SJSA1 (cell line): ENCODE results near the gene AKR7A2. TPM values are rescaled to one million over a fixed set of nuclear protein-coding genes. Genes with fewer than 3 reads are reported as not detected.
"Not testable (repeated sequence)": the region's sequence is repeated elsewhere in the genome, so short reads cannot be mapped to it uniquely, and the experiment has no call there.

ENCODE experiments used
- DNase-seq, 2 experiments: peaks; one replicate each; pipeline ENCODE4 v3.0.0-alpha.2; 2015 to 2020; ENCODE audit warnings: low spot score in 2 of 2, low read depth in 1 of 2
- H3K27ac ChIP-seq: fragments of 250-450 bp; sonication (Bioruptor Pico); 2 replicates; pipeline ENCODE4 v1.5.1; 2020; ENCODE audit warnings: mild to moderate bottlenecking, moderate library complexity
- H3K27me3 ChIP-seq: fragments of 250-450 bp; sonication (Bioruptor Pico); replicated peaks from 2 replicates; pipeline ENCODE4 v1.5.1; 2020; ENCODE audit warnings: mild to moderate bottlenecking, moderate library complexity
- H3K36me3 ChIP-seq: fragments of 250-450 bp; sonication (Bioruptor Pico); 2 replicates; pipeline ENCODE4 v1.5.1; 2020; ENCODE audit warnings: mild to moderate bottlenecking
- H3K4me1 ChIP-seq: fragments of 250-450 bp; sonication (Bioruptor Pico); replicated peaks from 2 replicates; pipeline ENCODE4 v1.6.1; 2021; ENCODE audit warnings: mild to moderate bottlenecking
- H3K4me3 ChIP-seq: fragments of 250-450 bp; sonication (Bioruptor Pico); 2 replicates; pipeline ENCODE4 v1.5.1; 2020; ENCODE audit warnings: mild to moderate bottlenecking
- H3K9me3 ChIP-seq: fragments of 250-450 bp; sonication (Bioruptor Pico); replicated peaks from 2 replicates; pipeline ENCODE4 v1.5.1; 2020; ENCODE audit warnings: mild to moderate bottlenecking
- total RNA-seq: library from RNA; depleted of rRNA; stranded (reverse); fragments of >200 nt; shearing (Covaris generic); gene quantifications from 2 replicates; pipeline ENCODE4 v1.2.3, GENCODE V29; 2014; rRNA removed

The AKR7A2 gene
- total RNA-seq, 1 experiment from 2014 or later: 94.5 TPM

DNA sequence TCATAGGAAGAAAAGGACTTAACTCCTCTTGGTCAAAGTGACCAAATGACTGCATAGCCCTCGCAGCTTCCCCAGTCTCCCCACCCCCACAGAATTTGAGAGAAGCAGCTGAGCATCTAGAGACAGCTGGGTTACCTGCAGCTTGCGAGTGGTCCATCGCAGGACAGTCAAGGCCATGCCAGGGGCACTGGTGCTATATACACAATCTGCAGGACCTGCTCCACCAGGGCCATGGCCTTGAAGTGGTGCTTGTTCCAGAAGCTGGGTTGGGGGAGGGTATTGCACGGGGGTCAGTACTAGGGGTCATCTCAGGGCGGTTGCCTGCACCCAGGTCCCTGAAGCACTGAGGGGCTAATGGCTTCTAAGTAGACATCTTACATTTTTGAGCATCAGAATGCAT is 49.9 kb downstream of the AKR7A2 start:
- Histone ChIP-seq H3K4me3 (no peak overlapping the region), H3K36me3 (peaks cover 36% of the 10 kb centered on the region)

DNA sequence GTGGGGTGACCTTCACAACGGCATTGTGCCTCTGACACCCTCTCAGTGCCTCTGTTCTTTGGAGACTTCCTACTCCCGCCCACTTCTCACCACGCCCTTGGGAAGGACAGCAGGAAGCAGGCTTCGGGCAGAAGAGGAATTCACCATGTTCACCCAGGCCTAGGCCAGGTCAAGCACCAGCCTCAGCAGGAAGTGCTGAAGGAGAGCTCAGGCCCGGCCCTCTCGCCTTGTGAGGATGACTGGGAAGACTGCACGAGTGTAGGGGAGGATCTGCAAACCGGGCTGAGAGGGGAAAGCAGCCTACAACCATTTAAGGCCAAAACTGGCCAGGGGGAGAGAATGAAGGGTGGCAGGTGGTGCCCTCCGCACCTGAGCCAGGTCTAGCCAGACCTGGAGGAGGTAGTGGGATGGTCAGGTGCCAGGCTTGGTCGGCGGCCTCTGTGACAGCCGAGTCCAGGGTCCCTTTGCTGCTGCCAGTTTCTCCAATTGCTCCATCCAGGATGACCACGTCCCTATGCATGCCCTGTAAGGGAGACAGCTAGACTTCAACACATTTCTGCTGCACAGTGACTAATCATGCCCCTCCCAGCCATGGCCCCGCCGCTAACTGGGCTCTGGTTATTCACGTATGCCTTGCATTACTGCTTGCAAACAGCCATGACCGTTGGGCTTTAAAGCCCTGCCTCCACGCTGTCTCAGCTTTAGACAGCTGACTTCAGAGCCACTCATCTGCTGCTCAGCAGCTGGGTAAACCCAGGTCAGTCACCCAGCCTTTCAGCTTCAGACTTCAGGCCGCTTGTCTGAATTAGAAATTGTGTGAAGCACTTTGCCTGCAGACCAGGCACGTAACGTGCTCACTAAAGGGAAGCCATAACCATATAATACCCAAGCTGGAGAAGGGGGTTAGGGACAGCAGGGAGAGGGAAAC is 51.5 kb downstream of the AKR7A2 start:
- no peaks in the 10 kb centered on the region for H3K27me3 ChIP-seq
- H3K36me3 ChIP-seq: peaks cover 52% of the 10 kb centered on the region
- no peak overlapping the region for H3K4me3 ChIP-seq
- no peak for DNase-seq
- H3K27ac ChIP-seq: no peak overlapping the region
- H3K4me1 ChIP-seq: no peaks in the 10 kb centered on the region
- no peaks in the 10 kb centered on the region for H3K9me3 ChIP-seq

More for the DNA sequence above, 49.9 kb downstream of the AKR7A2 start:
- Histone ChIP-seq H3K4me1 (no peaks in the 10 kb centered on the region), H3K9me3 (no peaks in the 10 kb centered on the region), H3K27me3 (no peaks in the 10 kb centered on the region), H3K27ac (no peak overlapping the region)
- no peak for DNase-seq

DNA sequence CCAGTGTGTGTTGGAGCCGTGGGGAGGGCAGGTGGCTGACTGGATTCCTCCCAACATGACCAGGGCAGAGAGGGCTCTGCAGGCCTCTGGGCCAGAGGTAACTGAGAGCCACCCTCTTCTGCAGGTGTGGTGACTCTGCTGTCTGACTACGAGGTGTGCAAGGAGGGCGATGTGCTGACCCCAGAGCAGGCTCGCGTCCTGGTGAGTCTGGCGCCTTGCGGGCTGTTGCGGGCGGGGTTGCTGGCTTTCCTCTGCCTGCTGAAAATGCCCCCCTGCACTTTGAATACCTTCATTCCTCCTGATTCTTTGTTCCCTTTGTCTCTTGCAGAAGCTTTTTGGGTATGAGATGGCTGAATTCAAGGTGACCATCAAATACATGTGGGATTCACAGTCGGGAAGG is 53.6 kb downstream of the AKR7A2 start:
- Histone ChIP-seq H3K4me3 (no peak overlapping the region), H3K4me1 (peaks cover 1% of the 10 kb centered on the region), H3K9me3 (no peaks in the 10 kb centered on the region), H3K27ac (no peak overlapping the region), H3K36me3 (peaks cover 54% of the 10 kb centered on the region), H3K27me3 (no peaks in the 10 kb centered on the region)
- no peak for DNase-seq

DNA sequence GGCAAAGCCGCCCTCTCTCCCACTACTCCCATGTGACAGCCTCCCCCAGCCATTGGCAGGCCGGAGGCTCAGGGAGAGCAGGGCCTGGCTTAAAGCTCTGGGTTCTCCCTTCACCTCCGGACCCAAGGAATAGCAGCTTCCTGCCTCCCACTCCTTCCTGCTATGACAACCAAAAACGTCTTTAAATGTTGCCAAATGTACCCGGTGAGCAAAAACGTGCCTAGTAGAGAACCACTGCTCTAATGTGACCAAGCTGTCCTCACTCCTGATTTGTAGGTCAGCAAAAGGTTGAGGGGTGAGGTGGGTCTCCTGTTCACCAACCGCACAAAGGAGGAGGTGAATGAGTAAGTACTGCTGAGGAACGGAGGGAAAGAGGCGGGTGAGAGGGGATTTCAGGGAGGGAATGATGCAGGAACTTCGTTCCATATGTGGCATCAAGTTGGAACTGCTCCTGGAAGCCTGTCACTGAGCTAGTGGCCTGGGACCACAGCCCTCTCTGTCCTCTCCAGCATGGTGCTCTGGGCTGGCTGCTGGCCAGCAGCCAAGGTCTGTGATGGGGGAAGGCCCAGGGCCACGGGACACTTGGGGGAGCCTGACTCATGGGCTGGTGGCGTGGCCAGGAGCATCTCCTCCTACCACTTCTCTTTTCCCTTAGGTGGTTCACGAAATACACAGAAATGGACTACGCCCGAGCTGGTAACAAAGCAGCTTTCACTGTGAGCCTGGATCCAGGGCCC is 54.6 kb downstream of the AKR7A2 start:
- Histone ChIP-seq H3K9me3 (no peaks in the 10 kb centered on the region), H3K27me3 (no peaks in the 10 kb centered on the region), H3K4me3 (no peak overlapping the region), H3K27ac (no peak overlapping the region), H3K4me1 (peaks cover 11% of the 10 kb centered on the region), H3K36me3 (peaks cover 62% of the 10 kb centered on the region)
- DNase-seq: no peak

DNA sequence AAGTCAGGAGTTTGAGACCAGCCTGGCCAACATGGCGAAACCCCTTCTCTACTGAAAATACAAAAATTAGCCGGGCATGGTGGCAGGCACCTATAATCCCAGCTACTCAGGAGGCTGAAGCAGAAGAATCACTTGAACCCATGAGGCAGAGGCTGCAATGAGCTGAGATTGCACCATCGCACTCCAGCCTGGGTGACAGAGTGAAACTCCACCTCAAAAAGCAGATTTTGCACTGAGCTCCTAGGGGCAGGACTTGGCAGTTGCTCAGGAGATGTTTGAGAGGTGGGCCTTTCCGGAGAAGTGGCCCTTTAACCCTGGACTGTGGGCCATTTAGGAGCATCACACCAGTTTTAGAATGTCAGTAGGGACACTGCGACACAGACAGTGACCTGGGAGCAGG is 55.6 kb downstream of the AKR7A2 start:
- not testable (repeated sequence) for H3K27ac ChIP-seq

DNA sequence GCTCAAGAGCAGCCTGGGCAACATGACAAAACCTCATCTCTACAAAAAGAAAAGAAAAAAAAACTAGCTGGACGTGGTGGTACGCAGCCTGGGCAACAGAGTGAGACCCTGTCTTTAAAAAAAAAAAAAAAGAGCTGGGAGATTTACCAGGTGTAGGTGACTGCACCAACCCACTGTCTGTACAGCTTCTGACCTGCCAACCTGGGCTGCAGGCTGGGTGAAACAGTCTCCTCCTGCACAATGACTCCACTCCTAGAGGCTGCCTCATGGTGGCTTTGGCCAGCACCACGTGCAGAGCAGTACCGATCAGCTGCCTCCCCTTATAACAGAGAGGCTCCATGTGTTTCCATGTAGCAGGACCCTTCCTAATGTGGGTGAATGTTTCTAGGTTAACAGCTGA is 56.7 kb downstream of the AKR7A2 start:
- no peaks in the 10 kb centered on the region for H3K27me3 ChIP-seq
- no peaks in the 10 kb centered on the region for H3K9me3 ChIP-seq
- H3K27ac ChIP-seq: no peak overlapping the region
- peaks cover 17% of the 10 kb centered on the region for H3K4me1 ChIP-seq
- no peak overlapping the region for H3K4me3 ChIP-seq
- DNase-seq: no peak
- H3K36me3 ChIP-seq: peaks cover 70% of the 10 kb centered on the region

More for the DNA sequence above, 55.6 kb downstream of the AKR7A2 start:
- H3K9me3 ChIP-seq, H3K4me3 ChIP-seq, H3K27me3 ChIP-seq, DNase-seq: not testable (repeated sequence)
- Histone ChIP-seq H3K4me1 (peaks cover 13% of the 10 kb centered on the region), H3K36me3 (peaks cover 72% of the 10 kb centered on the region)

DNA sequence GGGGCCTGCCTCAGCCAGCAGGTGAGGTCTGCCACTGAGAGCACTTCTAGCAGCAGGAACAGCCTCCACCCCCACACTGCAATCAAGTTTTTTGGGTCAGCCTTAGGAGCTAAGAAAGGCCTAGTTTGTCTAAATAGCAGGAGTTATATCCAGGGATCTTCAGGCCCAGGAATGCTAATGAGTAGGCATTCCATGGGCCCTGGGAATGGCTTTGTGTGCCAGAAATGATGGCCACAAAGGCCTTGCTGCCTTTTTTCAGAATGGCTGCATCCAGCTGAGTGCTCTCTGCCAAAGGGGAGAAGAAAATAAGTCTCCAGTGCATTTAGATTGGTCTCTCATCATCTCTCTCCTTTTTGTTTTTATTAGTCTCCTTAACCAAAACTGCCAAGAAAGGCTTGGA is 57.5 kb downstream of the AKR7A2 start:
- no peak for DNase-seq
- H3K4me3 ChIP-seq: no peak overlapping the region
- peaks cover 18% of the 10 kb centered on the region for H3K4me1 ChIP-seq
- no peaks in the 10 kb centered on the region for H3K27me3 ChIP-seq
- peaks cover 61% of the 10 kb centered on the region for H3K36me3 ChIP-seq
- no peak overlapping the region for H3K27ac ChIP-seq
- no peaks in the 10 kb centered on the region for H3K9me3 ChIP-seq

Other genes with a start within 250 kb of the AKR7A2 start
- gene UBR4, start 101.9 kb downstream of the AKR7A2 start, total RNA-seq: 42.7 and 60.6 TPM in 2 replicates
- gene EMC1, start 60.6 kb downstream of the AKR7A2 start, total RNA-seq: 75.2 and 80.5 TPM in 2 replicates
- gene MRTO4, start 60.3 kb downstream of the AKR7A2 start, total RNA-seq: 59.9 and 60.0 TPM in 2 replicates
- gene AKR7A3, start 23.4 kb downstream of the AKR7A2 start, total RNA-seq: 0.21 and 0.53 TPM in 2 replicates
- gene SLC66A1, start 182 bp upstream of the AKR7A2 start, total RNA-seq: 11.5 and 14.8 TPM in 2 replicates
- 143 and 225 TPM in 2 replicates for gene CAPZB, start 173.4 kb upstream of the AKR7A2 start, total RNA-seq